GM19023 (cell line): Measurements from ENCODE around the gene ATP1A4.
A peak's percentile ranks its signal among the peaks of the same experiment; 100 is the strongest.

ENCODE experiments used
- ATAC-seq: cut with Tn5 transposase; IDR thresholded peaks from one replicate; pipeline ENCODE4 v1.9.1; 2021; ENCODE audit warnings: mild to moderate bottlenecking, moderate library complexity; ENCODE audit not compliant: unreplicated experiment

The ATP1A4 gene

DNA sequence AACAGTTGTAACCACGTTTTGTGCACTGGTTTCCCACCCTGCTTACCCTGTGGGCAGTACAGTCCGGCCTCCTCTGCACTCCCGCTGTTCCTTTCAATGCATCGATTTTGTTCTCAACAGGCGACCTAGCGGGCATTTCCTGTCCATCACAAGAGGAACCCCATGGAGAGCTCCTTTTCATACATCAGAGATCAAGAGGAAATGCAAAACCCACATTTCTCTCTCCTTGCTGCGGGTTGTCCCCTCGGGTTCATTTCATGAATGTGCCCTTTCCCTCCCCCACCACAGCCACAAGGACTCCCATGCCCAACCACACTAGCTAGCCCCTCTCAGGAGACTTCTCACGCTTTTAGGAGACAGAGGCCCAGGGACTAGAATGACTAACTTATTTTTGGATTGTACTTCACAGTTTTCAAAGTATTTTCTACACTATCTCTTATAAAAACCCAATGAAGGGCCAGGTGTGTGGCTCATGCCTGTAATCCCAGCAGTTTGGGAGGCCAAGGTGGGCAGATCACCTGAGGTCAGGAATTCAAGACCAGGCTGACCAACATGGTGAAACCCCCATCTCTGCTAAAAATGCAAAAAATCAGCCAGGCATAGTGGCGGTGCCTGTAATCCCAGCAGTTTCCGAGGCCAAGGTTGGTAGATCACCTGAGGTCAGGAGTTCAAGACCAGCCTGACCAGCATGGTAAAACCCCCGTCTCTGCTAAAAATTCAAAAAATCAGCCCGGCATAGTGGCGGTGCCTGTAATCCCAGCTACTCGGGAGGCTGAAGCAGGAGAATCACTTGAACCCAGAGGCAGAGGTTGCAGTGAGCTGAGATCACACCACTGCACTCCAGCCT is 18.4 kb downstream of the ATP1A4 start:
- peak; percentile 60 for ATAC-seq

DNA sequence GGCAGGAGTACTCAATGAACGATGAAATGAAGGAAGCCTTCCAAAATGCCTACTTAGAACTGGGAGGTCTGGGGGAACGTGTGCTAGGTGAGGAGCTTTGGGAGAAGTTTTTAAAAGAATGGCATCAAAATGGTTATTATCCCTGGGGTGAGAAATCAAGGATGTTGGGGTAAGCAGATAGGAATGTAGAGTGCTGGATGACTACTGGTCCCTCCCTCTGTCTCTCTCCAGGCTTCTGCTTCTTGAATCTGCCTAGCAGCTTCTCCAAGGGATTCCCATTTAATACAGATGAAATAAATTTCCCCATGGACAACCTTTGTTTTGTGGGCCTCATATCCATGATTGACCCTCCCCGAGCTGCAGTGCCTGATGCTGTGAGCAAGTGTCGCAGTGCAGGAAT is 20.0 kb downstream of the ATP1A4 start:
- ATAC-seq, result no peak

DNA sequence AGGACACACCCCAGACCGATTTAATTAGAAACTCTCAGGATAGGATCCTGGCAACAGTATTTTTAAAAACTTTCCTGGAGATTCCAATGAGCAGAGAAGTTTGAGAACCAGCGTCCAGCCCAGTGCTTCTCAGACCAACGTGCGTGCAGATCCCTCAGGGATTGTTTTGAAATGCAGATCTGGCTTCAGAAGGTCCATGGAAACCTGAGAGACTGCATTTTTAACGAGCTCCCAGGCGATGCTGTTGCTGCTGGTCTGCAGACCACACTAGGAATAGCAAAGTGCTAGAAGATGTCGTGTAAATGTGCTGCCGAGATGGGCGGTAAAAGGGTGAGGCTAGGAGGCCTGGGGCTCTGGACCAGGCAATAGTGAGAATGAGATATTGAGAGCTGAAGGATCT is 20.6 kb downstream of the ATP1A4 start:
- ATAC-seq, result no peak

DNA sequence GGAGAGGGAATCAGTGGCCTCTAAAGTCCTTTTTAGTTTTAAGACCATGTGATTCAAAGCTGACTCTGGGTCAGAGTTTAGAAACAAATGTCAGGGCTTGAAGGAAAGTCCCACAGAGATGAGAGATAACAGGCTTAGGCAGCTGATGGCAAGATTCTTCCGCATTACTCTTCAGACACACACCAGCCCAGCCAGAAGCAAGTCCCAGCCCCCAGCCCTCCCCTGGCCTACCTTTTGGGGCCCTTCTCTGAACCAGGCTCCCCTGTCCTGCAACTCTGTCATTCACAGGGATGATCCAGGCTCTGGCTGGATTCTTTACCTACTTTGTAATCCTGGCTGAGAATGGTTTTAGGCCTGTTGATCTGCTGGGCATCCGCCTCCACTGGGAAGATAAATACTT is 25.8 kb downstream of the ATP1A4 start:
- no peak for ATAC-seq

DNA sequence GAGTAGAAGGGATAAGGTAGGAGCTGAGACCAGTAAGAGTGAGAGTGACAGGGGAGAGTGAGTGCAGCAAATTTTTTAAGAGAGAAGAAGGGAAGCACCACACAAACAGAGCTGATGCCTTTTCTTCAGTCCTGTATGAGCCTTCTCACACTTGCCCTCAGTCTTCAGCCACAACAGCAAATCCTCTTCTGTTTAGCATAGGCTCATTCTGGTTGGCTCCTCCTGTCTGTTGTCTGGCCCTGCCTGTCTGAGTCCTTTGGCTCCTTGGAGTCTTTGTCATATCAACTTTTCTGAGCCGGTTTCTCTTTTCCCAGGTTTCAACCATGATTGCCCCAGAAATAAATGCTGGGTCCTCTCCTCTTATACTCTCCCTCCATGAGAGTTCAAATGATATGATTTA is 26.3 kb downstream of the ATP1A4 start:
- no peak for ATAC-seq

DNA sequence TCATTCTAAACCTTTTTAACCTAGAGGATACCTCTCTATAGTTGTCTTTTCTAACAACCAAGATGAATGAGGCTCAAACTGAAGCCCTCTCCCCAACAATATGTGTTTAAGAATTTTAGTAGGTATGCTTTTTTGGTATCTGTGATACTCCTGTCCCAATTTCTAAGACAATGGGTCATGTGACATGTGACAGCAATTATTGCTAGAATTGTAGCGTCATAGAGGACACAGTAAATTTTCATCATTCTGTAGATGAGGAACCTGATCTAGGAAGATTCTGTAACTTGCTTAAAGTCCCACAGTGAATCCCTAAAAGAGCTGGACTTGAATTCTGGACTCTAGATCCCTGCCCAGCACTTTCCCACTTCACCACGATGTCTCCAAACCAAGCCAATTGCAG is 27.3 kb downstream of the ATP1A4 start:
- ATAC-seq, result no peak

DNA sequence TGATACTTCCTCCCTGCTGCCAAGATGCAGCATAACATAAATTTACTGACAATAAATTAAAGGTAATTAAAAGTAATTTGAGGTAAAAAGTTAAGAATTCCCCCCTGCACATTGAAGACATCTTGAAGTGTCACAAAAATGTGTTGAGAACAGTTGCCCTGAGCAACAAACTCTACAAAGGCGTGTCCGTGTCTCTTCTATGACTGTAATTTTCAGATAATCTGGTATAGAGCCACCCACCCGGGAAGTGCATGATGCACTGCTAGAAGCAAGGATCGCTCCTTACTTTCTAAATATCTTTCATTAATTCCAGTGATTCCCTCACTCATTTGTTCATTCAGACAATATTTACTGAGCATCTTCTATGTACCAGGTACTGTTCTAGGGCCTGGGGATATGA is 27.9 kb downstream of the ATP1A4 start:
- no peak for ATAC-seq

DNA sequence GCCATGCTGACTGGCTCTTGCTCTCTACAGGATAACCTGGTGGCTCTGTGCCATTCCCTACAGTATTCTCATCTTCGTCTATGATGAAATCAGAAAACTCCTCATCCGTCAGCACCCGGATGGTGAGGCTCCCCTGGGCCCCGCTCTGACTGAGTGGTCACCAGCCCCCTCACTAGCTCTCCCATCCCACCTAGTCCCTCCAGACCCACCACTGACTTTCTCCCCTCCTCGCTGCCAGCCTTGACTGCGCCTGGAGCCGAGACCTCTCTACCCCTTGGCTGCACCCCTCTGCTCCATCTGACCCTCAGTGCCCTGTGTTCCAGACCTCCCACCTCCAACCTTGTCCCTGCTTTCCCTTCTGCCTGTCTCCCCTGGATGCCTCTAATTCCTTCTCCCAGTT is 34.8 kb downstream of the ATP1A4 start:
- no peak for ATAC-seq

DNA sequence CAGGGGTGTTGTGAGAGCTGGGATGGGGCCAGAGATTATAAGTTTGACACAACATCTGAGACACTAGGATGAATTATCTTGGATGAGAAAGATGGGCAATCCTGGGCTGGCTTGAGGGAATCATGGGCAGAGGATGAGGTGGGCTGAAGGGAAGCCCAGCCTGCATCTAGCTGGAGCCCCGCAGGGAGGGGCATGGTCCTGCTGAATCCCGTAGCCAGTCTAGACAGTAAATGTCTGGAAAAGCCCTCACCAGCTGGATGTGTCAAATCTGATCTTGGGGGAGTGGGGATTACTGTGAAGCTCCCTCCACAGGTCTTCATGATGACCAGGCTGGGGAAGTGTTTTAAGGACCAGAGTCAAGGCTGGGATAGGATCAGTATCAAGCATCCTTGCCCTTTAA is 35.3 kb downstream of the ATP1A4 start:
- ATAC-seq, result no peak

DNA sequence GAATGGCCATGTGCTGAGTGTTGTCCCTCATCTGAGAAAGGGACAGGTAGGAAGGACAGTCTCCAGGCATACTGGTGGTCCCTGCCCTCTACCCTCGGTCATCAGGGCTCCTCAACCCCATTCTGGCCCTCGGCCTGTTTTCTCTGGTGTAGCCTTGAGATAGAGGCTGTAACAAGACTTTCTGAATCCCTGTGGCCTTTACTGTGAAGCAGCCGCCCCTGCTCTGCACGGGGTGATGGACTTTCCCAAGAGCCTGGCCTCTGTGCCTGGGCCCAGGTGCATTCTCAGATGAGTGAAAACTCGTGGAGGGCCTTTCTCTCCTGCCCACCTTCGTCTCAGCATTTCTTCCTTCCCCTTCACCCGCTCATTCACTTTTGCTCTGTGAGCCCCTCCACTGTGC is 36.0 kb downstream of the ATP1A4 start:
- no peak for ATAC-seq

DNA sequence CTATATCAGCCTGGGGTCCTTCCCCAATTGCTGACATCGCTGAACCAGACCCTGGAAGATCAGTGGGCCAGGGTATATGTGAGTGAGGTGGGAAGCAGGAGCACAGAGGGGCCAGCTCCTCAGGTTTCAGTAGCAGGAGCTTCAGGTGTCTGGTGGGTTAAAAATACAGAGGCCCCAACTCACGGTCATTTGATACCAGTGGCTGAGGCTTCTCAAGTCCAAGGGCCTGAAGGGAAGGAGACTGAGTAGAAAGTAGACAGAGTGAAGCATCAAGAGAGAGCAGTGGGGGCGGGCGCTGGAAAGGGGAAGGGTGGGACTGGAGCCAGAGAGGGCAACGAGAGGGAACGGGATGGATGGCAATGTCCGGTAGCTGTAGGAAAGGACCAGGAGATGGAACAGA is 36.9 kb downstream of the ATP1A4 start:
- ATAC-seq, result no peak

DNA sequence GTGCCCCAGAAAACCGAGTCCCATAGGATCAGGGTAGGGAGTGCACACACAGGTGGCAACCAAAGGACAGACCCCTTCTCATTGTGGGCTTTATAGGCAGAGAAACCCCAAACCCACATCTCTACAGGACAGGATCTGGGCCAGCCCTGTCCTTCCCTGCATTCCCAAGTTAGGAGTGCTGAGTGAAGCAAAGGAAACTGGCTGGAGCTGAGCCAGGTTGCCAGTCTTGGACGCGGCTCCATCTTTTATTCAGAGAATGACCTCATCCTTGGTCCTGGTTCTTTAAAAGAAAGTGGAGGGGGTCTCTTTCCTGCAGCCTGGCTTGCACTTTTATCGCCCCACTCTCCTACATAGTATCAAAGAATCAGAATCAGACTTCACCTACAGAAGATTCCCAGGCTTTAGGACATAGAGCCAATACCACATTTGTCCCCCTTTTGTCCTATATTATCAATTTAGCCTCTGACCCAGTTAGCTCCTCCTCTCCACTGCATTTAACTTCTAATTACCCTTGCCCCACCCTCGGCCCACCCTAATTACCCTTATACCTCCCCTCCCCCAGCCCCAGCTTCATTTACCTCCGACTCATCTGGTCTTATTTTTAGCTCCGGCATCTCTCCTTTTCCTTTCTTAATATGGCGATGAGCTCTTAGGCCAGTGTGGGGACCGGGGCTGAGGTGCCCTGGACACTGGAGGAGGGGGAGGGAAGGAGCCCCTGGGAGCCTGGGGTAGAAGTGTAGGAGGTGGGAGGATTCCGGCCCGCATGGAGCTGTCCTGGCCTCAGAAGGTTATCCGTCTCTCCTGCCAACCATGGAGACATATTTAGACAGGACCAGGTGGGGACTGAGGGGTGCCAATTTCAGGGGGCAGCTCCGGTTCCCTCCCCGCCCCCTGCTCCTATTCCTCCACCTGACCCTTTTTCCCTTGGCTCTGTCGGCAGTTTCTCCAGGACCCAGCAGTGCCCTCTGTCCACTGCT is 38.5 kb downstream of the ATP1A4 start, which contains the start of gene CASQ1:
Gene CASQ1 (plus strand): TSS at position 927 of the 977 bp plus-strand sequence. CDS start 177 bp downstream, outside the sequence.
- no peak for ATAC-seq

DNA sequence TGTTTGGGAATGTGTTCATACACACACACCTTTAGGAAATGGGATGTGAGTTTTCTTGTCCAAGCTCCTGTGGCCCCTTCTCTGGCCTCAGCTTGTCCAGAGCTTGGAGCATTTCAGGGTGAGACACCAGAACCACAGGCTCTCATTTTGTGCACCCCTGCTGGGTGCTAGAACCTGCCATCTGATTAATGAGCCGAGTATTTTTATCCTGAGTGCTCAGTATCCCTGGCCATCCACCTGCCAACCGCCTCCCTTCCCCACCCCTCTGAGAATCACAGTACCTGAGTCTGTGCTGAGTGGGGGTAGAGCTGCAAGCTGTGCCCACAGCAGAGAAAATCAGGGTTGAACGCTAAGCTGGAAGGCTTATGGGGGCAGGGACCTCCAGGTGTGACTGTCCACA is 40.4 kb downstream of the ATP1A4 start:
- ATAC-seq, result no peak

DNA sequence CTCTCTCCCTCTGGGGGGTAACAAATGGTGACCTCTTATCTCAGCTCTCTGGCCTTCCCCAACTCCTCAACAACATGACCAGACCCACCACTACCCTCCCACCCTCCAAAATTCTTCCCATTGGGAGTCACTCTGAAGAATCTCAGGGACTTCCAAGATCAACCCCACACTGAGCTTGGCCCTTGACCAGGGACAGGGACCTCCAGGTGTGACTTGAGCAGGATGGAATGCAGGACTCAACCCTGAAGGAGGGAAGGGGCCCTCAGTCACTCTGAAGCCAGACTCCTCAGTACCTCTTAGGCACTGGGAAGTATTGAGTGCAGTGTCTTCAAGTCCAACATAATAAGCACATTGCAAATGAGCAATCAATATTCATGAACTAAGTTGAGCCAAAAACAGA is 40.8 kb downstream of the ATP1A4 start:
- ATAC-seq, result no peak

DNA sequence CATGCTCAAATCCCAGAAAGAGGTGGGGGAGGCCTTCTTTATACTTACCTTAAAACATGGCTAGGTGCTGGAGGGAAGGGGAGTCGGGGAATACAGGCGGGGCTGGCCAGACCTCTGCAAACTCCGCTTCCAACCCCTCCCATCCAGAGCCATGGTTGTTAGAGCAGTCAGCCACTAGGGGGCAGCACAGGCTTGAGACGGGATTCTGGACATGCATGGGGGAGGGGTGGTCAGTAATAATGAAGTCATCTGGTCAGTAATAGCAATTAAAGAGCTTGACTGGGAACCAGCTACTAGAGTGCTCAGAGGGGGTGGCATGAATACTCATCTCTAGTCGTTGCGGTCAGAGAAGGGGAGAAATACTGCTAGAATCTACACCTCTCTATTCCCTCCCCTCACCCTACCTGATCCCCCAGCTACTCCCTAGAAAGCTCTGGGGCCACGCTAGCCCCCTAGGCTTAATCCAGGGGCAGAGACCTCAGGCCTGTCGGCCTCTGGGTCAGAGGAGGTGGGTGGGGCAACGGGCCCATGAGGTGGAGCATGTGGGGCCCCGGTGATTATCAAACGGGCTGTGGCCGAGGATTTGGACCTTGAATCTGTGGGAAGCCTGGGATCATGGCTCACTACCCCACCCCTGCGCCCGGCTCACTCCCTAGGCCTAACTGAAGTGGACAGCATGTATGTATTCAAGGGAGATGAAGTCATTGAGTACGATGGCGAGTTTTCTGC is 41.9 kb downstream of the ATP1A4 start:
- ATAC-seq, result peak; percentile 65

DNA sequence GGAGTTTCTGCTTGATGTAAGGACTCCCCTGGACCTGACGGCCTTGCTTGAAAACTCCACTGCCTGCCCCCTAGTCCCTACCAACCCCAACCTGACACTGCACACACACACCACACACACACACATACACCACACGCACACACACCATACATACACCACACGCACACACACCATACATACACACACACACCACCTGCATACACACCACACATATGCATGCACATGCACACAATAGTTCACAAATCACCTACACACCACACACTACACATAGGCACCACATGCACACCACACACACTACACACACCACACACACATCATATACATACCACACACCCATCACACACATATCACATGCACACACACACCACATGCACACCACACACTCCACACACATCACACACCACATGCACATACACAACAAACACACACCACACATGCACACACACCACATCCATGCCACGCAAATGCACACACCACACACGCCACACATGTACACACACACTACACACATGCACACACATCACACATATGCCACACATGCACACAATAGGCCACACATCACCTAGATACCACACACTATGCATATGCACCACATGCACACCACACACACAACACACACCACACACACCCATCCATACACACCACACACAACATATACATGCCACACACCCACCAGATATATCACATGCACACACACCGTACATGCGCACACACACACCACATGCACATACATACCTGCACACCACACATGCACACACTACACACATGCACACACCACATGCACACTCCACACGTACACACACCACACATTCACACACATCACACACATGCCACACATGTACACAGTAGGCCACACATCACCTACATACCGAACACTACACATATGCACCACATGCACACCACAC is 42.7 kb downstream of the ATP1A4 start:
- ATAC-seq, result no peak

DNA sequence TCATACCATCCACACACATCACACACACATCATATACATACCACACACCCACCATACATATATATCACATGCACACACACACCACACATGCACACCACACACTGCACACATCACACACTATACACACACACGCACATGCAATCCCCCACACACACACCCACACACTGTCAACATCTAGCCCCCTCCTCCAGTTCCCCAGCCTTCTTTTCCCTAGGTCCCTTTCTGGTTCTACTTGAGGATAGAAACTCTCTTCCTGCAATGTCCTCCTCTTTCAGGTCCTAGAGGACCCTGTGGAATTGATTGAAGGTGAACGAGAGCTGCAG is 43.3 kb downstream of the ATP1A4 start:
- ATAC-seq, result no peak

DNA sequence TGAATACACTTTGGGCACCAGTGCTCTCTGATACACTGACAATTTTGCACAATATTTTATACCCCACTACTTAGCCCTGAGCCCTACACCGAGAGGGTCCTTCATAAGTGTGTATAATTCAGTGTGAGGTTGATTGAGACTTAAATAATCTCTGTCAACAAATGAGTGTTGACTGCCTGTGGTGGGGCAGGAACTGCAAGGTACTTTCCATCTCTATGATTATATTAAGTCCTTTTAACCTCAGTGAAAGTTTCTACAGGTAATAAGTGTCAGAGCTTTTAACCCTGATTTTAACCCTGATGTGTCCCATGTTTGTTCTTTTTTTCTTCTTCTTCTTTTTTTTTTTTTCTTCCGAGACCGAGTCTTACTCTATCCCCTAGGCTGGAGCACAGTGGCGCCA is 44.7 kb downstream of the ATP1A4 start:
- no peak for ATAC-seq

DNA sequence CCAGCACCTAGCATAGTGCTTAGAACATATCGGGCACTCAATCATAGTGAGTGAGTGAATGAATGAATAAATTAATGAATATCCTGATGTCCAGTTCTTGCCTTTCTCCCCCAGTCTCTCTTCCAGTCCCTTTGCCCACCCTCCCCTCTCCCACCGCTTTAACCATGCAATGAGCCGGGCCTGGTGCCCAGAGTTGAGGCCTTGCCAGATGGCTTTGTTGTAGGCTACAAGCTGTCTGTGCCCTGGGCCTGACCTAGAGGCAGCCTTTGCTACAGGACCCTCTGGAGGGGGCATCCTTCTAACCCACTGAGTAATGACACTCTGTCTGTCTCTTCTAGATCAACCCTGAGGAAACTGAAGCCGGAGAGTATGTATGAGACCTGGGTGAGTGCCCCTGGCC is 45.8 kb downstream of the ATP1A4 start:
- no peak for ATAC-seq

DNA sequence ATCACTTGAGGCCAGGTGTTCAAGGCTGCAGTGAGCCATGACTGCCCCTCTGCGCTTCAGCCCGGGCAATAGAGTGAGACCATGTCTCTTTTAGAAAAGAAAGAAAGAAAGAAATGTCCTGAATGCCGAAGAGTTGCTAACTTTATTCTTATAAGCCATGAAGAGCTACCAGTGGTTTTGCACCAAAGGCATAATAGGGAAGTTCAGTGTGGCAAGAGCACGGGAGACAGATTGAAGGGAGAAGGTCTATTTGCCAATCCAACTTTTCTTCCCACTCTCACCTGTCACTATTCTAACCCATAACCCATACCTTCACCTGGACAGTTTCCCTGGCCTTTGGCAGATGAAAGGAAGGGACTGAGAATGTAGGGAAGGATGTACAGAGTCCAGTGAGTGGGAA is 49.4 kb downstream of the ATP1A4 start:
- ATAC-seq, result no peak
